Activated CD8-positive, alpha-beta T cell treated with anti-CD3 and anti-CD28 coated beads for 36 hours (primary cell): ENCODE measurements around the gene RFNG. TPM values are rescaled to one million over a fixed set of nuclear protein-coding genes. Genes with fewer than 3 reads are reported as not detected.

Experiments
- ATAC-seq: fragments of 200-7000 bp; cut with Tn5 transposase; one replicate; pipeline ENCODE4 v1.10.0; 2021; ENCODE audit warnings: mild to moderate bottlenecking, moderate library complexity
- CTCF ChIA-PET: fragments of 350-600 bp; sonication (Branson Sonifier 250); formaldehyde crosslinking; loops from one replicate; lab custom pipeline; 2021; ENCODE audit warnings: antibody characterized with exemption; lab: Charles Lee
- POLR2A ChIA-PET: fragments of 350-600 bp; sonication (Branson Sonifier 250); formaldehyde crosslinking; loops from one replicate; lab custom pipeline; 2021; ENCODE audit warnings: antibody characterized with exemption; lab: Charles Lee
- DNase-seq: peaks from one replicate; pipeline ENCODE4 v3.0.0-alpha.2; 2020
- H3K27ac Mint-ChIP-seq: one replicate; pipeline ENCODE4 v1.8.0; 2021; ENCODE audit warnings: mild to moderate bottlenecking, mixed read lengths
- H3K27me3 Mint-ChIP-seq: one replicate; pipeline ENCODE4 v1.8.0; 2021; ENCODE audit warnings: mixed read lengths
- H3K36me3 Mint-ChIP-seq: one replicate; pipeline ENCODE4 v1.8.0; 2021; ENCODE audit warnings: low read depth, mixed read lengths
- H3K4me1 Mint-ChIP-seq: one replicate; pipeline ENCODE4 v1.8.0; 2021; ENCODE audit warnings: low read depth, mixed read lengths
- H3K4me3 Mint-ChIP-seq: one replicate; pipeline ENCODE4 v1.8.0; 2021; ENCODE audit warnings: mild to moderate bottlenecking, moderate library complexity, mixed read lengths
- H3K9me3 Mint-ChIP-seq: one replicate; pipeline ENCODE4 v1.8.0; 2021; ENCODE audit warnings: mixed read lengths
- intact Hi-C: fragments of 100-400 bp; cut with micrococcal nuclease; formaldehyde crosslinking; loops from one replicate; pipeline ENCODE4 v1.10.0; 2022
- total RNA-seq, 2 experiments: library from RNA; stranded (reverse); gene quantifications; one replicate each; pipeline ENCODE4 v1.2.3, GENCODE V29; 2021
- TF ChIP-seq, protein P1 (sequence below): fragments of 200-600 bp; IDR thresholded peaks from one replicate; pipeline ENCODE4 v1.8.0; 2022; ENCODE audit warnings: antibody characterized with exemption, mild to moderate bottlenecking

The RFNG gene
- total RNA-seq, 2 experiments from 2014 or later: 14.2 to 15.3 TPM

DNA sequence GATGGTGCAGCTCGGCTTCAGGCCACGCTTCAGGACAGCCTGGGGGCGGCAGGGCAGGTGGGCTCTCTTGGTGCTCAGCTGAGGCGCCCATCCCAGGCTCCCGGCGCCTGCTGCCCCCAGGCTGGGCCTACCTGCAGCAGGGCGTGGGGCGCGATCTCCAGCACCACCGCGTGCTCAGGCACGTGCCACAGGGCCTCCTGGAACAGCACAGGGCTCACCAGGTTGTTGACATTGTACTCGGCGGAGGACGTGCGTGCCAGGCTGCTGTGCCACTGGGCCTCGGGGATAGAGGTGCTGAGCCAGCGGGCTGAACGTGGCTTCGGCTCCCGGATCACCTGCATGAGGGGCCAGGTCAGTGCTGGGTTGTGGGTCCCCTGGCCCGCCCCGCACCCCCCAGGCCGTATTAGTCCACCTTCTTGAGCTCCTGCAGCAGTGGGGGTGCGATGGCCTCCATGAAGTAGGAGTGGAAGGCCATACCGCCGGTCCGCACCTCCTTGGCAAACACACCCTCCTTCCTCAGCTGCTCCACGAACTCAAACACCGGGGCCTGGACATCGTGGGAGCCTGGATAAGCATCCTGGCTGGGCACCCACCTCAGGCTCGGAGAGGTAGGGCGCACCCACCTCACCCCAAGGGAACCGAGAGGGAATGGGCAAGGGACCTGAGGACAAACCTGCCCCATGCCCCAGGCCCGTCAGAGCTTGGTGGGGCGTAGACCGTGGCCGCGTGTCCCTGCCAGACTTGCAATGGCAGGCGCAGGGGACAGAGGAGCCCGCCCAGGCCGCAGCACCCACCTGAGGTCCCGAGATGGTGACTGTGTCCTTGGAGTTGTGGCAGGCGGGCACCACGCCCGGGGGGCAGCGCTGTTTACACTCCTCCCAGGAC is 37.5 kb upstream of the RFNG start:
- intact Hi-C loops: no loop called here
- no peaks in the 10 kb centered on the region for H3K9me3 Mint-ChIP-seq
- H3K27ac Mint-ChIP-seq: no peak overlapping the region
- DNase-seq (no peak), ATAC-seq (no peak)
- CTCF ChIA-PET: no interaction called here
- peaks cover 20% of the 10 kb centered on the region for H3K36me3 Mint-ChIP-seq
- TF ChIP-seq, protein P1, sequence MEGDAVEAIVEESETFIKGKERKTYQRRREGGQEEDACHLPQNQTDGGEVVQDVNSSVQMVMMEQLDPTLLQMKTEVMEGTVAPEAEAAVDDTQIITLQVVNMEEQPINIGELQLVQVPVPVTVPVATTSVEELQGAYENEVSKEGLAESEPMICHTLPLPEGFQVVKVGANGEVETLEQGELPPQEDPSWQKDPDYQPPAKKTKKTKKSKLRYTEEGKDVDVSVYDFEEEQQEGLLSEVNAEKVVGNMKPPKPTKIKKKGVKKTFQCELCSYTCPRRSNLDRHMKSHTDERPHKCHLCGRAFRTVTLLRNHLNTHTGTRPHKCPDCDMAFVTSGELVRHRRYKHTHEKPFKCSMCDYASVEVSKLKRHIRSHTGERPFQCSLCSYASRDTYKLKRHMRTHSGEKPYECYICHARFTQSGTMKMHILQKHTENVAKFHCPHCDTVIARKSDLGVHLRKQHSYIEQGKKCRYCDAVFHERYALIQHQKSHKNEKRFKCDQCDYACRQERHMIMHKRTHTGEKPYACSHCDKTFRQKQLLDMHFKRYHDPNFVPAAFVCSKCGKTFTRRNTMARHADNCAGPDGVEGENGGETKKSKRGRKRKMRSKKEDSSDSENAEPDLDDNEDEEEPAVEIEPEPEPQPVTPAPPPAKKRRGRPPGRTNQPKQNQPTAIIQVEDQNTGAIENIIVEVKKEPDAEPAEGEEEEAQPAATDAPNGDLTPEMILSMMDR: no peak
- POLR2A ChIA-PET: interaction anchor here (1.0 to 3.6 kb wide), 6 partner anchors 8 to 65 kb away, joined by 3 to 18 read pairs (median 6); no protein-coding TSS in a partner anchor
- no peaks in the 10 kb centered on the region for H3K4me1 Mint-ChIP-seq
- no peaks in the 10 kb centered on the region for H3K27me3 Mint-ChIP-seq
- H3K4me3 Mint-ChIP-seq: no peak overlapping the region

DNA sequence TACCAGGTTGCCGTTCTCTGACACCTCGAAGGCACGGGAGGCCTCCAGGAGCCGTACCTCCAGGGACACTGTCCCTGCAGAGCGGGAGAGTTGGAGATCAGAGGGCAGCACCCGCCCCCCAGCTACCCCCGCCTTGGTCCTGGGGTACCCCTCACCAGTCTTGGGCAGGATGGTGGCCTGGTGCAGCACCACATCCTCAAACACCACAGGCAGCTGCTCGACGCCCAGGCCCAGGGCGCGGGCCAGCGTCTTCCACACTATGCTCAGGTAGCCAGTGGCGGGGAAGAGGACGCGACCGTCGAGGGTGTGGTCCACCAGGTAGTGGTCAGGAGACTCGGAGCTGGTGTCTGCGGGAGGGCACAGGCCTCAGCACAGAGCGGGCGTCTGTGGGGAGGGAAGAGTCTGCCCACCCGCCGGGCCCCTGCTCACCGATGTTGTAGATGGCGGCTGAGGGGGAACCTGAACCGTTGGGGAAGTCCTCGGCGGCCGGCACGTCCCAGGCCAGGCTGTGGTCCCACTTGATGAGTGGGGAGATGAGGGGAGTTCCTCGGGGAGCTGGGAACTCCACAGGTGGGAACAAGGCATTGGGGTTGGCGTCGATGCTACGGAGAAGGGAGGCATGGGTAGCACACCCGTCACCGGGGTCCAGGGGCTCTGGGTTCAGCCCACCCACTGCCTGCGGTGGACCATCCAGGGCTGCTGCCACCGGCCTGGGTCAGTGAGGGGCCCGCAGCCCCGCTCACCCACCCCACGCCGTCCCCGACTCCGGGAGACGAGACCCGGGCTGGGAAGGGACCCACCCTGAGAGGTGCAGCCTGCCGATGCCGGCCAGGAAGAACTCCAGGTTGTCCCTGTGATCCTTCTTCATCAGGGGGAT is 36.6 kb upstream of the RFNG start:
- Mint-ChIP-seq H3K9me3 (no peaks in the 10 kb centered on the region), H3K36me3 (peaks cover 18% of the 10 kb centered on the region), H3K4me1 (no peaks in the 10 kb centered on the region), H3K4me3 (no peak overlapping the region), H3K27ac (no peak overlapping the region), H3K27me3 (no peaks in the 10 kb centered on the region)
- ChIA-PET CTCF (no interaction called here), POLR2A (interaction anchor here (1.0 to 3.6 kb wide), 8 partner anchors 8 to 29 kb away, joined by 3 to 18 read pairs (median 6); partner anchors contain the start of gene DUS1L)
- intact Hi-C loops: no loop called here
- DNase-seq (no peak), ATAC-seq (no peak)
- TF ChIP-seq, protein P1: no peak

DNA sequence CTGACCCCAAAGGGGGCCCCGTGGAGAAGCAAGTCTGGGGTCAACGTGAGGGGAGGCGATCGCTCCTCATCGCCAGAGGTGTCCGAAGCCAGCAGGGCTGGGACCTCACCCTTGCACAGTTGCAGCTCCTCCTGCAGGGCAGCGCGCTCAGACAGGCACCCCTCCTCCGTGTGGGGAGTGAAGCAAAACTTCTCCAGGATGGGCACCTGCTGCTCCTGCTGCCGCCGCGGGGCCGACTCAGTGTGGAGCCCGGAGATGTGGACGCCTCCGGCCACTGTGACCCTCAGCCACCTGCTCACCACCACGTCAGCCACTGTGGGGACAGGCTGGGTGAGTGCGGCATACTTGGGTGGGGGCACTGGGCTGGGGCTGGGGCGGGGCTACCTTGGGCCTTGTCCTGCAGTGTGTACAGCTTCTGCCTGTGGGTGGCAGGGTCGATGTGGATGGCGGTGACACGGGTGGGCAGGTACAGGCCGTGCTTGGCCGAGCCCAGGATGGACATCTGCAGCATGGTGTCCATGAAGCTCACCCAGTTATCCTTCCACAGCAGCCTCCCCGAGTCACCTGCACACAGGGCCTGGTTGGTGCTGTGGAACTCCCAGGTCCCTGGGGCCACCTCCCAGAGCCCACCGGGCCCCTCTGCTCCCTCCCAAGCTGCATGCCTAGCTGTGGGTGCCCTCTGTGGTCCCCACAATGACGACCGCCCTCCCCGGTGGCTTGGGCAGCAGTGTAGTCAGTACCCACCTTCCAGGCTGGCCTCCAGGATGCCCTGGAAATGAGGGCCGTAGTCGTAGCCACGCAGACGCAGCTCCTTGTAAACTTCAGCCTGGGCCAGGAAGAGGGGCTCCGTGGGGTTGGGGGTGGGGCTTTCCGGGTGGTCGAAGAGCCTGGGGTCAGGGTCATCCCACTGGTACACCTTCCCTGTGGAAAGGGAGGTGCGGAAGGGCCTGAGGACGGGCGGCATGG is 35.6 kb upstream of the RFNG start:
- ChIA-PET POLR2A (interaction anchor here (0.8 to 1.8 kb wide), 6 partner anchors 9 to 459 kb away, joined by 3 to 8 read pairs (median 4); partner anchors contain the start of gene DUS1L), CTCF (no interaction called here)
- Mint-ChIP-seq H3K4me1 (no peaks in the 10 kb centered on the region), H3K27me3 (no peaks in the 10 kb centered on the region), H3K36me3 (peaks cover 17% of the 10 kb centered on the region), H3K9me3 (no peaks in the 10 kb centered on the region), H3K4me3 (no peak overlapping the region), H3K27ac (no peak overlapping the region)
- intact Hi-C loops: no loop called here
- DNase-seq (no peak), ATAC-seq (no peak)
- TF ChIP-seq, protein P1: no peak

DNA sequence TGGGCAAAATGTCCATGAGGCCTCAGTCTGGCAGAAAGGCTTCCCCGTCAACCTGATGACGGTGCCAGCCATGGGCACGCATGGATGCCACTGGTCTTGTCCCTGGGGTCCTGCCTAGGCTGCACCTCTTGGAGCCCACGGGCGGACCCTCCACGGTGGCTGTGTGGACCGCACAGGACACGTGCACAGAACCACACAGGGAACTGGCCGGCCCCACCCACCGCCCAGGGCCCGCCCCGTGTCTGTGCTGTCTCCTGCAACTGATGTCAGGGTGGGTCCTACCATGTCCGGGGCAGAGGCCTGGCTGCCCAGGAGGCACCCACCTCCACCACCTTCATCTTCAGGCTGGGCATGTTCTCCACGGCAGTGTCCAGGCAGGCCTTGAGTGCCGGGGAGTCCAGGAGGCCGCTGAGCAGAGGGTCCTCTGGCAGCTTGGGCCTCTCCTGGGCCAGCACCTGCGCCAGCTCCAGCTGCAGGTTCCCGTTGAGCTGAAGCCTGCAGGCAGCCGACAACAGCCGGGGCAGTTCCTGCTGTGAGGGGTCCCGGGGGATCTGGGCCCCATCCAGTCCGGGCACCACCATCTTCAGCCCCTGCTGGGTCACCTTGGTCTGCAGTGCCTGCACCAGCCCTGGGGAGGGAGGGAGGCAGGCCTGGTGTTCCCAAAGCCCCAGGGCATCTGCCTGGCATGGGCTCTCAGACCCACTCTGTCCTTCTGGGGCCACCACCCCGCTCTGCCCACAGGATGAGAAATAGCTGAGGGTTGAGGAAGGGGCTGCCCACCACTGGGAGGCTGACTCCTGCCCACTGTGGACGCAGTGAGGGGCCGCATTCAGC is 34.5 kb upstream of the RFNG start:
- intact Hi-C loops: no loop called here
- Mint-ChIP-seq H3K9me3 (no peaks in the 10 kb centered on the region), H3K4me3 (no peak overlapping the region), H3K27ac (no peak overlapping the region), H3K36me3 (peaks cover 12% of the 10 kb centered on the region), H3K27me3 (no peaks in the 10 kb centered on the region), H3K4me1 (no peaks in the 10 kb centered on the region)
- DNase-seq (no peak), ATAC-seq (no peak)
- ChIA-PET CTCF (no interaction called here), POLR2A (interaction anchor here (0.8 to 1.4 kb wide), 3 partner anchors 10 to 460 kb away, joined by 3 to 4 read pairs (median 4); partner anchors contain the start of gene FASN)
- TF ChIP-seq, protein P1: no peak
